Measurements from ENCODE around the gene SHISA6. TPM values are rescaled to one million over a fixed set of nuclear protein-coding genes. Genes with fewer than 3 reads are reported as not detected.

Gene SHISA6
- total RNA-seq (not detected in 2 replicates), polyA plus RNA-seq (not detected in 2 replicates), polyA minus RNA-seq (not detected in 2 replicates)
- total RNA-seq (2013): 0.07 TPM

- WGBS (ENCODE audit: insufficient coverage): 10% methylated on average over 126 of the region's 126 CpGs
- no peaks in the 10 kb centered on the region for H4K20me1 ChIP-seq (ENCODE audit: control insufficient read depth, insufficient read depth, low read length, poor library complexity, severe bottlenecking)
- no peak within 1 kb of the TSS for H3K4me2 ChIP-seq (replicated peaks; ENCODE audit: low read depth, low read length, poor library complexity, severe bottlenecking)
- H3K27ac ChIP-seq (ENCODE audit: low read length in 2 of 2): no peak within 1 kb of the TSS
- H3K36me3 ChIP-seq (replicated peaks in 1 of 2; ENCODE audit: control extremely low read depth in 1 of 2, control insufficient read depth in 1 of 2, extremely low read depth in 1 of 2, insufficient read depth in 2 of 2, low read length in 1 of 2): no peaks in the 10 kb centered on the region
- Mint-ChIP-seq H3K9me3 (ENCODE audit: insufficient read depth) (no peaks in the 10 kb centered on the region), H3K4me1 (no peaks in the 10 kb centered on the region), H3K4me3 (no peak within 1 kb of the TSS), H3K27me3 (peaks cover 43% of the 10 kb centered on the region), H3K27ac (no peak within 1 kb of the TSS)
- no peak within 1 kb of the TSS for H3K4me3 ChIP-seq (ENCODE audit: control extremely low read depth in 1 of 5, extremely low read depth in 1 of 5, insufficient read depth in 1 of 5, low read depth in 2 of 5, low read length in 4 of 5)
- ATAC-seq (ENCODE audit: low read depth) (no peak), DNase-seq (no peak)
- H3K4me1 ChIP-seq (ENCODE audit: control insufficient read depth in 2 of 2, insufficient read depth in 2 of 2, low read length in 2 of 2): no peaks in the 10 kb centered on the region
- H2AFZ ChIP-seq (ENCODE audit: insufficient read depth, low read depth, low read length, poor library complexity, severe bottlenecking): no peak within 1 kb of the TSS
- H3K27me3 ChIP-seq (replicated peaks in 1 of 4; ENCODE audit: control extremely low read depth in 1 of 4, control insufficient read depth in 3 of 4, insufficient read depth in 4 of 4, low read length in 3 of 4): peaks cover 0 to 23% (median 1%) of the 10 kb centered on the region in 4 experiments
- H3K79me2 ChIP-seq (ENCODE audit: control insufficient read depth, insufficient read depth, low read length): no peaks in the 10 kb centered on the region
- no peak within 1 kb of the TSS for H3K9ac ChIP-seq (ENCODE audit: low read length)
- no peak for TF ChIP-seq CTCF (IDR thresholded peaks at IDR 0.05)
- no peak for TF ChIP-seq EZH2 (IDR thresholded peaks at IDR 0.05; ENCODE audit: borderline replicate concordance, insufficient read depth, low read depth, low read length, poor library complexity, severe bottlenecking)
- H3K9me3 ChIP-seq (ENCODE audit: control extremely low read depth in 1 of 3, control insufficient read depth in 2 of 3, insufficient read depth in 1 of 3, low read length in 2 of 3): peaks cover 0 to 12% (median 0%) of the 10 kb centered on the region in 3 donors
- POLR2A ChIA-PET: no interaction called here
- CTCF ChIA-PET: no interaction called here
- intact Hi-C loops (cut with micrococcal nuclease): no loop called here
Measured at GRCh38 chr17:11240841-11241610, at the start of gene SHISA6. TSS of gene SHISA6 (plus strand) at chr17:11241213.

- H2AFZ ChIP-seq (ENCODE audit: insufficient read depth, low read depth, low read length, poor library complexity, severe bottlenecking): no peak overlapping the region
- TF ChIP-seq CTCF (IDR thresholded peaks at IDR 0.05) (no peak), EZH2 (IDR thresholded peaks at IDR 0.05; ENCODE audit: borderline replicate concordance, insufficient read depth, low read depth, low read length, poor library complexity, severe bottlenecking) (no peak)
- peaks cover 1% of the 10 kb centered on the region for H3K9me3 Mint-ChIP-seq (ENCODE audit: insufficient read depth)
- no peaks in the 10 kb centered on the region for H3K27me3 ChIP-seq (replicated peaks in 1 of 4; ENCODE audit: control extremely low read depth in 1 of 4, control insufficient read depth in 3 of 4, insufficient read depth in 4 of 4, low read length in 3 of 4)
- no peaks in the 10 kb centered on the region for H3K79me2 ChIP-seq (ENCODE audit: control insufficient read depth, insufficient read depth, low read length)
- intact Hi-C loops (cut with micrococcal nuclease): no loop called here
- WGBS (ENCODE audit: insufficient coverage): 94% methylated on average over 2 of the region's 2 CpGs
- H3K36me3 ChIP-seq (replicated peaks in 1 of 2; ENCODE audit: control extremely low read depth in 1 of 2, control insufficient read depth in 1 of 2, extremely low read depth in 1 of 2, insufficient read depth in 2 of 2, low read length in 1 of 2): no peaks in the 10 kb centered on the region
- H3K9ac ChIP-seq (ENCODE audit: low read length): no peak overlapping the region
- no peak overlapping the region for H3K27ac Mint-ChIP-seq
- POLR2A ChIA-PET: no interaction called here
- no peaks in the 10 kb centered on the region for H3K4me1 ChIP-seq (ENCODE audit: control insufficient read depth in 2 of 2, insufficient read depth in 2 of 2, low read length in 2 of 2)
- no peaks in the 10 kb centered on the region for H3K4me1 Mint-ChIP-seq
- ATAC-seq (ENCODE audit: low read depth) (no peak), DNase-seq (no peak)
- CTCF ChIA-PET: no interaction called here
- H3K4me3 ChIP-seq (ENCODE audit: control extremely low read depth in 1 of 5, extremely low read depth in 1 of 5, insufficient read depth in 1 of 5, low read depth in 2 of 5, low read length in 4 of 5): no peak overlapping the region
- H3K9me3 ChIP-seq (ENCODE audit: control extremely low read depth in 1 of 3, control insufficient read depth in 2 of 3, insufficient read depth in 1 of 3, low read length in 2 of 3): peaks cover 0 to 6% (median 0%) of the 10 kb centered on the region in 3 donors
- H3K4me2 ChIP-seq (replicated peaks; ENCODE audit: low read depth, low read length, poor library complexity, severe bottlenecking): no peak overlapping the region
- no peaks in the 10 kb centered on the region for H4K20me1 ChIP-seq (ENCODE audit: control insufficient read depth, insufficient read depth, low read length, poor library complexity, severe bottlenecking)
- H3K27ac ChIP-seq (ENCODE audit: low read length in 2 of 2): no peak overlapping the region
- no peak overlapping the region for H3K4me3 Mint-ChIP-seq
- H3K27me3 Mint-ChIP-seq: no peaks in the 10 kb centered on the region
Measured at GRCh38 chr17:11195801-11196200, 45.2 kb upstream of the SHISA6 start.

All from B cell (primary cell).